NCI-H1436 (cell line): ENCODE data around the gene RBM39.
A peak's percentile ranks its signal among the peaks of the same experiment; 100 is the strongest.
"Not testable (repeated sequence)": the region's sequence is repeated elsewhere in the genome, so short reads cannot be mapped to it uniquely, and the experiment has no call there.

Experiments
- DNase-seq: peaks from one replicate; lab custom pipeline; 2025; lab: John Stamatoyannopoulos, UW

The RBM39 gene

DNA sequence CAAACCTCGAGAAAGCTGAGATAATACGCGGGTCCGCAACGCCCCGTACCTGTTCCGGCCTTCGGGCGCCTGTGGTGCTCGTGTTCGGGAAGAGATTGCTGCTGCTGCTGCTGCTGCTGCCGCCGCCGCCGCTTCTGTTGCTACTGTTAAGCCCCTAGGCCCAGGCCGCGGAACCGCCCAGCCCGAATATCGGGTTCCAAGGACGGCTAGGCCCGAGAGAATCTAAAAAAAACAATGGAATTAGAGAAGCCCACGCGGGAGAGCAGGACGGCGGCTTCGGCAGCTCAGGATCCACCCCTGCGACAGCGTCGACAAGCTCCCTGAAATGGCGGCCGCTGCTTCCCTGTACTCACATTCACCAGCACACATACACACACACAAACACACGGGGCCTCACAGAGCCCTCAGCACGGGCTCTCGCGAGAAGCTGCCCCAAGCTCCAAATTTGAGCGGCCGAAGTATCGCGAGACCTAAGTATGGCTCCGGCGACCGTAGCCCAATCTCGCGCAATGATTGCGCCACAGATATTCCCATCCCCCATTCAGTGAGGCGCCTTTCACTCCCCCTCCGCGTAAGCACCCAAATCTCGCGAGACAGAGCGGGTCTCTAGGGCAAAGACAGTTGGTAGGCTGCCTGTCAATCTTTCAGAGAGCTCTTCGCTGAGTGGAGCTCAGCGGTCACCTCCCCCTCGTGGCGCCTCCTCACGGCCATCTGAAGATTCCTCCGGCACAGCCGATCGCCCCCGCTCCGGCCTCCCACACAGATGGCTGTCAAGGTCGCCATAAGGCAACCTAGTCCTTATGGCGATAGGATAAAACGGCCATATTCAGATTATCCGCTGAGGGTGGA, at the start of gene RBM39:
RBM39 (minus strand) TSS at position 369 of the 849 bp plus-strand sequence. CDS start 1,386 bp downstream, outside the sequence.
- DNase-seq, result peak; percentile 100

- DNase-seq, result no peak
Measured at GRCh38 chr20:35791821-35792220, 49.8 kb upstream of the RBM39 start.

- DNase-seq, result no peak
Measured at GRCh38 chr20:35791097-35791496, 49.0 kb upstream of the RBM39 start.

- DNase-seq, result no peak
Measured at GRCh38 chr20:35788796-35789195, 46.7 kb upstream of the RBM39 start.

- not testable (repeated sequence) for DNase-seq
Measured at GRCh38 chr20:35785541-35785940, 43.5 kb upstream of the RBM39 start.

GRCh38 chr20:35783811-35784210, 41.8 kb upstream of the RBM39 start:
- not testable (repeated sequence) for DNase-seq

DNA sequence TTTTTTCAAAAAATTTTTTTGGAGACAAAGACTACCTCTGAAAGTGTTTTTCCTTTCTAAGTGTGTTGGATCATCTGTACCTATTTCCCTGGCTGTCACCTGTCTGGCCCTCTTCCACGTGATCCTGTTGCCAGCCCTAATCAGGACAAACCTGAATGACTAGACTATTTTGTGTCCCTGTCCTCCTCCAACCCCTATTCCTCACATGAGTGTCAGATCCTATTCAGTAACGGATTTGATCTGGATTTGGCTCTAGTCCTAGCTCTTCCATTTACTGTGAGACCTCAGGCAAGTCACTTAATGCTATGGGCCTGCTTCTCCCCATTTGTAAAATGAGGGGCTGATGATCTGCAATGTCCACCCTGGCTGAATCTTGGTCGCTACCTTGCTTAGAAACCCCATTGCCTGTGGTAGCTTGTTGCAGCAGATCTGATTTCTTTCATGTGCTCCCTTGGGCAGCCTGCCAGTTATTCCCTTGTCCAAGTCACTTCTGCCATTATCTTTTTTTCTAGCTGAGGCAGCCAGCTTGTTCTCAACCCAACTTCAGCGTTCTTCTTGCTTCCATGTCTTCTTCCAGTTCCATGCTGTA, 34.5 kb upstream of the RBM39 start:
- no peak for DNase-seq

DNA sequence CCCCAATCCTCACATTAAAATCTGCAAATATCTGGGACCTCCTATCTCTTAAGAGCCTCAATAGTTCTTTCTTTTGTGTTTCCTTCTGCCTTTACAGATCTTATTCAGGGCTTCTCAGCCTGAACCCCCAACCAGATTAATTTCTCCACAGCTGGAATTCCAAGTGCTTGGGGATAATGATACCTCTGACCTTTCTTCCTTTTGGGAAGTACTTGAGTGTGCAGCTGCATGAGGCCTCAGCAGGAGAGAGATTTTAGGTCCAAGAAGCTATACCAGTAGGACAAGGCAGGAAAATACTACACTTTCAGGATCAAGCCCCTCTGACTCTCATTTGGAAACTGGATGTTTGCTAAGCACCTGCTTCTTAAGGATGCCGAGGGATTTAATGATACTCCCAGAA, 32.3 kb upstream of the RBM39 start:
- no peak for DNase-seq

DNA sequence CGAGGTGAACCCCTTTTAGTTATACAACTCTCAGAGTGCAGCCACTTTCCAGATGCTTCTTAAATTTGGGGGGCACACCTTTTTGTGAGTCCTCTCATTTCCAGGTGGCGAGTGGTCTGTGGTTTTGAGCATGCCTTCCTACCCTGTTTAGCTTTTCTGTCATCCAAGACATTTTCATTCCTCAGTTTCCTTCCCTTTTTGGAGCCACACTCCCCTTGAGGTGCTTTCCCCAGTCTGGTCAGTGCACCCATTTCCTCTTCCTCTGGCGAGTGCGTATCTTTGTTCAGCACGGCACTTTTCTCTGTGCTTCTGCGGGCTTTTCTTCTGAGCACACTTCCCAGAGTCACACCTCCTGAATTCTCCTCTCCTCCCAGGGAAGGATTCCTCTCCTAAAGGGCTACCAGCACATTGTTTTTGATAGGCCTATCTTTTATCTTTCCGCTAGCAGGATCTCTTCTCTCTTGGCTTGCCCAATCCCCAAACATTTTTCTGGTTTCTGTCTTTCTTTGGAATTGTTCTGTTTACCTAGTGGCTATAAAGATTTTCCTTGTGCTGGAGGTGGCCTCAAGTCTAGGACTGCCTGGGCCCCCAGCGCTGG, 31.2 kb upstream of the RBM39 start:
- no peak for DNase-seq

DNA sequence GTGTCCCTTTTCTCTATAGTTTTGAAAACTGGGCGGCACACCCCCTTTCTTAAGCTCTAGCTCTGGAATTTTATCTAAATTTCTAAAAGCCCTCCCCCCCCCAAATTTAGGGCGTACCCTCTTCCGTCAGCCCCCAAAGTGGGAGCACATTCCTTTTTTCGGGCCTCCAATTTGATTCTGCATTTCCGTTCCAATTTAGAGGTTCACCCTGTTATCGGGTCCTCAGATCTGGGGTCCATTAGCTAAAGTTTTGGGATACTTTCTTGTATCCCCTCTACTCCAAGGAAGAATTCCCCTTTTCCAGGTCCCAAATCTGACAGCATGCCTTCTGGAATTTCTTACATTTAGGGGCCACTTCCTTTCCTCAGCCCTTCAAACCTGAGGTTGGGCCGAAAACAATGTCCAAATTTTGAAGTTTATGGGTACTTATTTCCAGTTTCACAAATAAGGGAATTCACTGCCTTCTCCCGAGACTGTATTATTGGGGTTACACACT, 30.6 kb upstream of the RBM39 start:
- no peak for DNase-seq

DNA sequence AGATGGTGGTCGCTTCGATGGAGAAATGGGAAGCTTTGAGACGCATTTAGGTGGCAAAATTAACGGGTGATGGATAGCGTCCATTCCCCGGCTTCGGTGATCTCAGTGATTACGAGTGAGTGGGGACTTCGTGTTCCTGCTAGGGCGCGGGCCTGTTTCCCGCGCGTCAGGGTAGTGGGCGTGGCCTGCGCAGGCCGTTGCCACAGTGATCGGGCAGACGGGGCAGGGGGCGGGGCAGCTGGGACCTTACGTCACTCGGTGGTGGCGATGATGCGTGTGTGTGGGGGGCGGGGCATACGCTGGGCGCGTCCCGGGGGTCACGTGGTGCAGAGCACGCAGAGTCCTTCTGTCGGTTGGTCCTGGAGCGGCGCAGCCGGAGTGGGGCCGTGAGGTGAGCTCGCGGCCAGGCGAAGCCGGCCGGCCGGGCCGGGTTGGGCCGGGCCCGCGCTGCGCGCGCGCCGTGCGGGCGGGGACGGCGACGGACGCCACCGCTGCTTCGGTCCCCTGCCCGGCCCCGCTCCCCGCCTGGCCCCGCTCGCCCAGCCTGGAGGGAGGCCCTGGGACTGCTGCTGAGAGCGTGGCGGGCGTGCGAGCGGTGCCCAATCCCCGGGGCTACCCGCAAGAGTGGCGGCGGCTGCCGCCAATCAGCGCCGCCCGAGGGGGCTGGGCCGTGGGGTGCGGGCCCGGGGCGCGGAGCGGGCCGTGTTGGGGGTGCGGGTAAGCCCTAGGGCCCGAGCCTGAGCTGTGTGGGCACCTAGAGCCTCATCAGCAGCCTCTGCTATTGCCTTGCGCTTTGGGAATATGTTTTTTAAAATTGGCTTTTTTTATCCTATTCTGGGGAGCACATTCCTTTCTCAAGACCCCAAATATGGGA, 29.9 kb upstream of the RBM39 start, which contains the start of gene PHF20:
PHF20 (plus strand) TSS at position 327 of the 874 bp plus-strand sequence. CDS start 29,508 bp downstream, outside the sequence.
- peak; percentile 97 for DNase-seq

GRCh38 chr20:35771367-35771688, 29.3 kb upstream of the RBM39 start:
- DNase-seq, result no peak

DNA sequence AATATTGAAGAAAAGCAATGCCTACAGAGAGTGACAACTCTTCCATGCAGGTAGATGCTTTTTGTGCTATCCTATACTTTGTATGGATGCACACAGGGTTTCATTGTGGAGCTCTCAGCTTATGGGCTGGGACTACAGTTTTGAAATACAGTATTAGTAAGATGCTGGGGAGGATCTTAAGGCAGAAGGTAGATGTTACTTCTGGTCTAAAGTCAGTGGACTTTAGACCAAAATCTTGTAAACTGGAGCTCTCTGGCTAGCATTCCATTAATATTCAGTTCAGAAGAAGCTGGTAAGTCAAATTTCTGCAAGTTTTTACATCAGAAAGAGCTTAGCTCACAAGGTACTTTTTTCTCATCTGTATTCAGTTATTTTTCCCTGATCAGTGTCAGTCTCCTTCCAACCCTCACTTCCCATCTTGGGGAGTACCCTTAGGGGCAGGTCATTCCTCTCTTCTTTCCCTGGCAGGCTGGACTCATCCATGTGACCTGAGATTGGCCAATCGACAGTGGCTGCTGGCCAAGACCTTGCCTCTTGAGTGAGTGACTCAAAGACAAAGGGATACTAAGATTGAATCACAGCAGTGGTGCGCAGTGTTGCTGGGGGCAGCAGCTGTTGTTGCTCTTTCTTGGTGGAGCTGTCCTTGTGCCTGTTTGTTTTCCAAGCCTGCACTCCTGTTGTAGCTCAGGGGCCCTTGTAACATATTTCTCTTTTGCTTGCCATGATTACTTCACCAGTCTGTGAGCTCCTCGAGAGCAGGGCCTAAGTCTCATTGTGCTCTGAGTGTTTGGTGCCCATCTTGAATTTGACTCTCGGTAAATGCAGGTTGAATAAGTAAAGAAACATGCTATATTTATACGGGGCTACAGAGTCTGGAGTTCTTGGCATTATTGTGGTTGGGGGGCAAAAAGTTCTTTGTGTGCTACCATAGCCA, 26.9 kb upstream of the RBM39 start:
- peak; percentile 44 for DNase-seq

GRCh38 chr20:35767683-35768481, 25.8 kb upstream of the RBM39 start:
- no peak for DNase-seq

GRCh38 chr20:35766843-35767242, 24.8 kb upstream of the RBM39 start:
- no peak for DNase-seq

DNA sequence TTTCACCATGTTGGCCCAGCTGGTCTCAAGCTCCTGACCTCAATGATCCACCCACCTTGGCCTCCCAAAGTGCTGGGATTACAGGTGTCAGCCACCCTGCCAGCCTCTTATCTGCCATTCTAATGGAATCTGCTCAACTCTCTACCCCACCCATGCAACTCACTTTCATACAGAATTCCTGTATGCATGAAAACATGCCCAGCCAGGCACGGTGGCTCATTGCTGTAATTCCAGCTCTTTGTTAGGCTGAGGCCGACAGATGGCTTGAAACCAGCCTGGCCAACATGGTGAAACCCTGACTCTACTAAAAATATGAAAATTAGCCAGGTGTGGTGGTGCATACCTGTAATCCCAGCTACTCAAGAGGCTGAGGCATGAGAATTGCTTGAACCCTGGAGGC, 22.9 kb upstream of the RBM39 start:
- DNase-seq, result not testable (repeated sequence)

GRCh38 chr20:35762461-35762860, 20.4 kb upstream of the RBM39 start:
- no peak for DNase-seq

GRCh38 chr20:35761548-35761947, 19.5 kb upstream of the RBM39 start:
- not testable (repeated sequence) for DNase-seq

- DNase-seq, result no peak
Measured at GRCh38 chr20:35757098-35757705, 15.1 kb upstream of the RBM39 start.
